Esophagus mucosa (tissue), 1 donor: ENCODE data around the gene PLCXD1. TPM values are rescaled to one million over a fixed set of nuclear protein-coding genes. Genes with fewer than 3 reads are reported as not detected.

Source experiments
- ATAC-seq: fragments of 200-7000 bp; cut with Tn5 transposase; one replicate; pipeline ENCODE4 v1.9.1; 2020
- total RNA-seq: library from RNA; stranded (reverse); gene quantifications from one replicate; pipeline ENCODE4 v1.2.4, GENCODE V29; 2023
- donor health status: DM: yes; HTN: yes; CAD: no.

PLCXD1 gene
- total RNA-seq, 1 donor from 2014 or later: 17.8 TPM

DNA sequence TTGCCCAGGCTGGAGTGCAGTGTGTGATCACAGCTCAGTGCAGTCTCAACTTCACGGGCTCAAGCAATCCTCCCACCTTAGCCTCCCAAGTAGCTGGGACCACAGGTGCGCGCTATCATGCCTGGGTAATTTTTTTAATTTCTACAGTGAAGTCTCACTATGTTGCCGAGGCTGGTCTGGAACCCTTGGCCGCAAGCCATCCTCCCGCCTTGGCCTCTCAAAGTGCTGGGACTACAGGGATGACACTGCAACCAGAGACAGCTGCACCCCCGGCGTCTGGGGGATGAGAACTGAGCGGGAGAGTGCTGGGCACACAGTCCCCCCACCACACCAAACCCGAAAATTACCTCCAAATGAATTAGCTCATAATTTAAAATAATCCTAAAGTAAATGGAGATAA lies 70.6 kb downstream of the PLCXD1 start:
- no peak for ATAC-seq

DNA sequence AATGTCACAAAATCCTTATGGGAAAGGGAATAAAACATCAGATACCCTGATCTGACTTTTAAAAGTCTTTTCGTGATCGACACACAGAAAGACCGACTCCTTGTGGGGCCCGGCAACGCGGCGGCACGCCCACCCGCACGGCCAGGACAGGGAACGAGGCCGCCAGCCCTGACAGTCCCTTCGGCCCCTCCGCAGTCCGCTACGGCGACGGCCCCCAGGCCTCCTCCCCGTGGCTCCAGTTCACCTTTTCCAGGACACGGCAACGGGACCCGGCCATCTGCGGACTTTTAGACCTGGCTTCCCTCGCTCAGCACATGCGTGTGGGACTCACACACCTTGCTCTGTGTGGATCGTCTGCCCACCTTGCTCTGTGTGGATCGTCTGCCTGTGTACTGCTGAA lies 71.0 kb downstream of the PLCXD1 start:
- ATAC-seq: no peak

DNA sequence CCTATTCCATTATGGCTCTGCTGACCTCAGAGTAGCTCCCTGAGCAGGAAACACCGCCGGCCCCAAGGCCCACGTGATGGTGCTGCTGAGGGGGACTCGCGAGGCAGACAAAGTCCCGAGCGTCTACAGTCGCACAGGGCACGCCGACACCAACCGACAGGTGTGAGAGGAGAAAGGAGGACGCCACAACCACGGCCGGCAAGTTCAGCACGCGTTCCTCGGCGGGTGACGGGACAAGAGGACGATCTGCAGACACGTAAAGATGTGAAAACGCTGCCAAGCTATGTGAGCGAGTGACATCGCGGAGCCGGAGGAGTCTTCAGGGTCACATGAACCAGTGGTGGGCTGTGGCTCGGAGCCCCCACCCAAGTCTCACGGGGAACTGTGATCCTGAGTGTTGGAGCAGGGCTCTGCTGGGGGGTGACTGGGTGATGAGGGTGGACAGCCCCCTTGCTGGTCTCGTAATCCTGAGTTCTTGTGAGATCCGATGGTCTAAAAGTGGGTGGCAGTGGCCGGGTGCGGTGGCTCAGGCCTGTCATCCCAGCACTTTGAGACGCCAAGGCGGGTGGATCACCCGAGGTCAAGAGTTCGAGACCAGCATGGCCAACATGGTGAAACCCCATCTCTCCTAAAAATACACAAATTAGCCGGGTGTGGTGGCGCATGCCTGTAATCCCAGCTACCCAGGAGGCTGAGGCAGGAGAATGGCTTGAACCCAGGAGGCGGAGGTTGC lies 71.6 kb downstream of the PLCXD1 start:
- no peak for ATAC-seq

Other genes starting within 250 kb of the PLCXD1 start
- gene GTPBP6, start 37.4 kb downstream of the PLCXD1 start, total RNA-seq: 35.3 TPM
- gene PPP2R3B, start 105.5 kb downstream of the PLCXD1 start, total RNA-seq: 13.8 TPM